NCI-H226 (cell line): ENCODE data around the gene CEP112.
"Not testable (repeated sequence)": the region's sequence is repeated elsewhere in the genome, so short reads cannot be mapped to it uniquely, and the experiment has no call there.

Source experiments
- DNase-seq: peaks from one replicate; pipeline ENCODE4 v3.0.0-alpha.2; 2015

CEP112 gene

DNA sequence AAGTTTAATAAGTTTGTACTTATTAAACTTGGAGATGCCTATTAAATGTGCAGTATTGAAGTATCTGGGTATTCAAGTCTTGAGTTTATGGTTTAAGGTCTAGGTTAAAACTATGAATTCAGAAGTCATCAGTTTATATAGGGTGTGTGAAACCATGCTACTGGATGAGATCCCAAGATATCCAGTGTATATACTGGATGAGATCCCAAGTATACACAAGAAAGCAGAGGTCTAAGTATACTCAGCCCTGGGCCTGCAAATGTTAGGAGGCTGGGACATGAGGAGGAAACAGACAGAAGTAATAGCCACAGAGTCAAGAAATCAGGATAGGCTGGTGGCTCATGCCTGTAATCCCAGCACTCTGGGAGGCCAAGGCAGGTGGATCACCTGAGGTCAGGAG, 436.1 kb downstream of the CEP112 start:
- no peak for DNase-seq

DNA sequence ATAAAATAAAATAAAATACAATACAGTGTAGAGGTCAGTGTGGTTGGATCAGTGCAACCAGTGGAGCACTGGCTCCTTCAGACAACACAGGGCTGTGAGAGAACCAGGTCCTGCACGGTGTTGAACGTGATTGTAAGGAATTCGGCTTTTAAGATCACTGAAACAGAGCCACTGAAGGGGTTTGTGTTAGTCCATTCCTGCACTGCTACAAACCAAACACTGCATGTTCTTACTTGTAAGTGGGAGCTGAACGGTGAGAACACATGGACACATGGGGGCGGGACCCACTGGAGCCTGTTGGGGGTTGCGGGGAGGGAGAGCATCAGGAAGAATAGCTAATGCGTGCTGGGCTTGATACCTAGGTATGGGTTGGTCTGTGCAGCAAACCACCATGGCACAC, 437.3 kb downstream of the CEP112 start:
- DNase-seq: no peak

DNA sequence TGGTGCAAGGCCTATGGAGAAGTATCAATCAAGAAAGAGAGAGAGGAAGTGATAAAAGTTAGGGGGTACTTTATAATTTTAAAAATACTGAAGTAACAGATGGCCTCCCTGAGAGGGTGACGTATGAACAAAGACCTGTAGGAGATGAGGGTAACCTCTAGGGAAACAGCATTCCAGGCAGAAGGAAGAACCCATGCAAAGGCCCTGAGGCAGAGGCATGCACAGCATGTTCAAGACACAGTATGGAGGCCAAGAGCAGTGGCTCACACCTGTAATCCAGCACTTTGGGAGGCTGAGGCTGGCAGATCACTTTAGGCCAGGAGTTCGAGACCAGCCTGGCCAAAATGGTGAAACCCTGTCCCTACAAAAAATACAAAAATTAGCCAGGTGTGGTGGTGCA, 437.9 kb downstream of the CEP112 start:
- no peak for DNase-seq

DNA sequence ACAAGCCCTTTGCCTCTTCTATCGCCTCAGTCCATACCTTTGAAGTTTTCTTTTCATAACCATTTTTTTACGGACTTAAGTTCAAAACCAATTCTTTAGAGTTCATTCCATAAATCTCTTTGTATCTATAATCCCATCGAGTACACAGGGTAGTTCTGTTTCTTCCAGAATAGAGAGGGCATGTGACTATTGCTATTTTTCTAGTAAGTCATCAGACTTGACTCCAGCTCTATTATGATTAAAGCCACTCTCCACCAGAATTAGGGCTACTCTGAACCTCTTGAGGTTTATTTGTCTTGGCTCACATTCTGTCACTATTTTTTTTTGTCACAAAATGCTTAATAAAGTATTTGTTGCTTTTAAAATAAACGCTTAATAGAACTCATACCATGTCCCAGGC, 438.6 kb downstream of the CEP112 start:
- DNase-seq: no peak

DNA sequence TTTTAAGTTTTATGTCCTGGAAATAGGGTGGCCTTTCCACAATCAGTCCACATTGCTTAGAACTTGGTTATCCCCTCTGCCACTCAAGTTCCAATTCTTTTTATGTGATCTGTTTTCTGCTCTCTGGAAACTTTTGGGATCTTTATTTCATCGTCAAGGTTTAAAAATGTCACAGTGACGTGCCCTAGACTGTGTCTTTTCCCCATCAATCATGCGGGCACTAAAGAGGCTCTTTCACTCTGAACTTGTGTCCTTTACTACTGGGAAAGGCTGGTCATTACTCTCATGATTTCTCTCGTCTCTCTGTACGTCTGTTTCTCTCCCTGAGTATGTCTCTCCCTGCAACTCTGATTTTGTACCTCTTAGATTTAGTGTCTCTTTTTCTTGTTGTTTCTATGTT, 440.7 kb downstream of the CEP112 start:
- no peak for DNase-seq

DNA sequence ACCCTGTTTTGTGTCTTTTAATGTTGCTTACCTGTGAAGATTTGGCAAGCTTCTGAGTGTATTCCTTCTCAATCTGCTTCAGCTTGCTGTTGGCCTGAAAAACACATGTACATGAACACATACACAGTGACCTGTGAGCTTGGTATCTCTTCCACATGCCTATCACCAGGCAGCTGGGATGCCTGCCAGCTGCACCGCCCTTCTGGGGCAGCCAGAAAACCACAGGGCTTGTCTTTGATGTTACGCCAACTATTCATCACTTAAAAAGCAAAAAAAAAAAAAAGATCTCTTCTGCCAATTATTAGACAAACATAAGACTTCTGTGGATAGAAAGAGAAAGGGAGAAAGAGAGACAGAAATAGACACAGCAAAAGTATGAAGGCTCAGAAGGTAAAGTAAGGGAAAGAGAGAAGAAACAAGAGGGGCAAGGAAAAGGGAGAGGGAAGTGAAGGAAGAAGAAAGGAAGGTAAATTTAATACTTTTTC, 441.3 kb downstream of the CEP112 start:
- peak; percentile 95 for DNase-seq

DNA sequence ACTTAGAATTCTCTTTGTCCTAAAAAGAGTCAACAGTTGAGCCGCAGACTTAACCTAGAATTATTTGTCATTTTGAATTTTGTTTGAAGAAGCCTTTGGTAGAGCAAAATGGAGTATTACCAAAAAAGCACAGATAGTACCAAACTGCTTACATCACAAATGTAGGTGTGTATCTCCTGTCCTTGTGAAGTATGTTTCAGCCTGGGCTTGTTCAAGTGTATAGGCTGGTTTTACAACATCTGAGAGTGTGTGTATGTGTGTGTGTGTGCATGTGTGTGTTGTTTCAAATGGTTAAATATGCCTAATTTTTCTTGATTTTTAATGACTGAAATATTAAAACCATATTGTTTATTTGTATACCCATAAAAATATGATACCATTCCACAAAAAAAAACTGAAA, 441.8 kb downstream of the CEP112 start:
- DNase-seq: no peak

DNA sequence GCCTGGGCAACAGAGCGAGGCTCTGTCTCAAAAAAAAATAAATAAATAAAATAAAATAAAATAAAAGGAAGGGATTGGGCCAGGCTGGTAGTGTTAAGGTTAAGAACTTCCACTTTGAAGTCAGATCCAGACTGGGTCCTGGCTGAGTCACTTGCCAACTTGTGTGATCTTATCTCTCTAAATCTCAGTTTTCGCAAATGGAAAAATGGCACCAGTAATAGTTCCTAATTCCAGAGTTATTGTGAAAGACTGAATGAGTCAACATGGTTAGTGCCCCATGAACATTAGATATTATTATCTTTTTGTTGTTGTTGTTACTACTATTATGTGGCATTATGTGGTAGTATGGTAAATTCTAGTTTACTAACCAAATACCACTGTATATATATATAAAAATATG, 442.5 kb downstream of the CEP112 start:
- DNase-seq: peak; percentile 60

DNA sequence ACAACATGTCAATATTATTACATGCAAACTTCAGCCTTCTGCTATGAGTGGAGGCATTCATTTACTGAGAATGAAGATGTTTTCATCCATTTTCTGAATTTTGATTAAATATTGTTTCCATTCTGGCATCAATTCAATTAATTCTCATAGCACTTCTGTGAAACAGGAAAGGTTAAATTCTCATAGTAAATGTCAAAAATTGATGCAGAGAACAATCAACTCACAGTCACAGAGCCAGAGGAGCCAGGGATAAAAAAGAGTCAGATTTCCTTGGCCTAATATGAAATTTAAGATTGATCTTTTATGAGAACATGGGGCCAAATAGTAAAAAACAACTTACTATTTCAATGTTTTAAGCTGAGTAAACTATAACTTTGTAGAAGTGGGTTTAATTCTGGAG, 446.7 kb downstream of the CEP112 start:
- no peak for DNase-seq

DNA sequence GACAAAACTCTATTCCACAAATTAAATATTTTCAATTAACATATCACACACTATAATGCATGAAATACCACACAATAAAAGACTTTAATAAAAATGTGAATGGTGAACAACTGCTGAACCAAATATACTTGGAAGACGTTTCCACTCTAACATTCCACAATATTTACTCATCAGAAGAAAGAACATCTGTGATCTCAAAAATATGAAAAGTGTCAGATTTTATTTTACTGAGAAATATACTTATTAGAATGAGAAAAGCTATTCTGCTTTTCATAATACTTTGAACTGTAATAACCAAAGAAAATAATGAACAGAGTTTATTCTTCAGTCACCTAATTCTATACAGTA, 448.7 kb downstream of the CEP112 start:
- no peak for DNase-seq

DNA sequence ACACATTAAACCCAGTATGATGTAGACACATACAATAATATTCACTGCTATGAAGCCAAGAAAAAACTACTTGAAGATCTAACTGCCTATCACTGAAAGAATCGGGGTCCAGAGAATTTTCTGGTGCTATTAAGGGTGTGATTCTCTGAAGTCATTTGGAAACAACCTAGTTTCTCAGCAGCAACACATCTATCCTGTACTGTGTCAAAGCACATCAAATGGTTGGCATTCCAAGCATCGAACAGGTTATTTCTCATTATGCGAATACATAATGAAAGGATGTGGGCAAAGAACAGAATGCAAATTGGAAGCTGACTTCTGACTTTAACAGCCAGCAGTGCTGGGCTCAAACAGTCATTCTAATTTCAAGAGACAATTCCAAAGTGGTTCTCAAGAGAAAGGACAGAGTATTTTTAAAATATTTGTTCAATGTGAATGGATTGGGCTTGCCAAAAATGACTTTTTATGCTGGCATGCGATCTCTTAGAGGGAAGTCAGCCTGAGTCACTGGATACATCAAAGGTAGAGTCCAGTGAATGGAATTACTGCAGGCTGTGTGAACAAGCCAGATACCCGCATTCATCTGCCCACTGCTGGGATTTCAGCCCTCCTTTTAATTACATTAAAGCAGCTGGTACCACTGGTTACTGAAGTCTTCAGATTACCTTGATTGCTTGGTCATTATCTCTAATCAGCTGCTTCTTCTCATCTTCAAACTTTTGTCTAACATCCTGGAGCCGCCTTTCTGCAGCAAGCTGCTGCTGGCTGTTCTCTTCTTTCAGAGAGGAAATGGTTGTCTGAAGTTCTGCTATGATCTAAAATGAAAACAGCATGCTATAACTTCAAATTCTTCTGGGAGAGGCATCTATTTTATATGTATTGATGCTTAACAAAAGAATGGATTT, 449.3 kb downstream of the CEP112 start:
- DNase-seq: peak; percentile 77

DNA sequence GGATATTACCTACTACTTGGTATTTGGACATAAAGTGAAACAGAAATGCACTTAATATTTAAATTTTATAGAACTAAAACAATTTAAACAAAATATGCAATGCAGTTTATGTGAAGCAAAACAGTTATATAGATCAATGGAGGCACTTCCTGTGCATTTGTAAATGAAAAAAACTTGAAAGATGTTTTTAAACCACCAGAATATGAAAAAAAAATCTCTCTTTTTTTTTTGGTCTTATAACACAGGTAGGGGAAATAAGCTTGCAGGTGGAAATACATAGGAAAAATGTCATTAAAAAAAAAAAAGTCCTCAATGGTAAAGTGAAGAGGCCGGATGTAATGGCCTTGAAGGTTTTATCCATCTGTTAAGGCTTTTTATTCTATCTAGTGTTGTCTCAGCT, 450.2 kb downstream of the CEP112 start:
- DNase-seq: no peak

DNA sequence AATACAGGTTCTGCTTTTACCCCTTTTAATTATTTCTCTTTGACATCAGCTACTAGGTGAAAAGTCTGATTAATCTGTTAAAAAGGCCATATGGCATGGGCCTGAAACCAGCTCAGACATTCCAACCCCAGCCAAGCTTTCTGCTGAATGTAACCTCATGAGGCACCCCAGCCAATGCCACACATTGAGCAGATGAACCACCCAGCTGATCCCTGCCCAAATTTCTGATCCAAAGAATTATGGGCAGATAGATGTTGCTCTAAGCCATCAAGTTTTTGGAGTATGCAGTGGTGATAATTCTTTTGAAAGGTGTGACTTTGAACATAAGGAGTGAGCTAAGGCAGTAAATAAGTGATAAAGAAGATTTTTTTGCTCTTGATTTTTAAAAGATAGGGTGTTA, 452.9 kb downstream of the CEP112 start:
- DNase-seq: no peak

DNA sequence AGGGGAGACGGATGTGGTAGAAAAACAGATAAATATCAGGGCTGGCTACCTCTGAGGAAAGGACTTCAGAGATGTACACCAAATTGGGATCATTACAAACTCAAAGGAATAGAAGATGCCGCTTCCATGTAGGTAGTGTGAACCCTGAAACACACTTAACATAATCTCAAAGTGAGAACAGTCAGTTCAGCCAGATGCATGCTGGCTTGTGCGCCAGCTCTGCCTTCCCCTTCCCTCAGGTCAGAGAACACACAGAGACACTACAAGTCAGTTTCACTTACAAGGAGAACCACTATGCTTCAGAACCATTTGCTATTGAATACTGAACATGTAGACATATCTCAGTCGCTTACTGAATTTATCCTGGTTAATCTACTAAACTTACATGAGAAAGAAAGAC, 454.5 kb downstream of the CEP112 start:
- no peak for DNase-seq

DNA sequence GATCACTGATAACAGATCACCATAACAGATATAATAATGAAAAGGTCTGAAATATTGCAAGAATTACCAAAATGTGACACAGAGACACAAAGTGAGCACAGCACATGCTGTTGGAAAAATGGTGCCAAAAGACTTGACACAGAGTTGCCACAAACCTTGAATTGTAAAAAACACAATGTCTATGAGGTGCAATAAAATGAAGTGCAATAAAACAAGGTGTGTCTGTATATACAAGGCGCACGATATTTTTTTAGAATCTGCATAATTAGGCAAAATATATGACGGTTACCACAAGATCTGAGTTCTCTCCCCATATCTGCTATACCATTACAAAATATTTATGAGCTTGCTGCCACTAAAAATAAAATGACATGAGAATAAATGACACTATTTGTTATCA, 458.6 kb downstream of the CEP112 start:
- DNase-seq: no peak

DNA sequence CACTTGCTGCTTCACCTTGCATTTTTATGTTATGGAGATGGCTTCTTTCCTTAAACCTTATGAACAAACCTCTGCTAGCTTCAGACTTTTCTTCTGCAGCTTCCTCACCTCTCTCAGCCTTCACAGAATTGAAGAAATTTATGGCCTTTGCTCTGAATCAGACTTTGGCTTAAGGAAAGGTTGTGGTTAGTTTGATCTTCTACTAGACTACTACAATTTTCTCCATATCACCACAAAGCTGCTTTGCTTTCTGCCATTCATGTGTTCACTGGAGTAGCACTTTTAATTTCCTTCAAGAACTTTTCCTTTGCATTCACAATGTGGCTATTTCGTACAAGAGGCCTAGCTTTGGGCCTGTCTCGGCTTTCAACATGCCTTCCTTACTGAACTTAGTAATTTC, 459.3 kb downstream of the CEP112 start:
- not testable (repeated sequence) for DNase-seq

DNA sequence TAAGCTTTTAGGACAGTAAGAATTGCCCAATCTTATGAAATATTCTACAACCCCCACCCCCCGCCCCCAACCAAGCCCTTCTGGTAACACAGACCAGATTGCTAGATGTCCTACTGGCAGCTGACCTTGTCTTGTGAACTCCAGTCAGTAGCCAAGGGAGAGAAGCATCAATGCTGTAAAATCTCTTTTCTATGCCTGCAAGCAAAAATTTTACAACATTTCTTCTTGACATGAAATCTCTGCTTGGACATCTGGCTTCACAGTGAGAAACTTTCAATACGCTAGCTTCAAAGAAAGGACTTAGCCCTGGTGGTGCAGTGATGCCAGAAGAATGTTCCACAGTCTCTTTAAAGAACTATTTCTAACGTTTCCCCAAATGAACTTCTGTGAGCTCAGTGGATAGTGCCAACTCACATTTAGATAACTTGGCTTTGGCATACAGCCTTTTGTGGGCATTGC, 461.2 kb downstream of the CEP112 start:
- DNase-seq: no peak

DNA sequence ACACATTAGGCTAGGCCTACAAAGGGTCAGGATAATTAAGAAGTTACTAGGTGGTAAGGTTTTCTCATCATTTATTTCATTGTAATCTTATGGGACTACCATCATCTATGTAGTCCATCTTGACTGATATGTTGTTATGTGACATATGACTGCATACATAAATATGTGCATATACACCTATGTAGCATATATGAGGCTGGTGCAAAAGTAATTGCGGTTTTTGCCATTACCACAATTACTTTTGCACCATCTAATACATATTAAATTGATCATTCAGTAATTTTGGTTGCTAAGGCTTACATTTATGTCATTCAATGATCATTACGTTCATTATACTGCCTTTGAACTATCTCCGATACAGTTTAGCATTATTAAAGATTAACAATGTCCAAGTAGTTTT, 462.7 kb downstream of the CEP112 start:
- DNase-seq: no peak

DNA sequence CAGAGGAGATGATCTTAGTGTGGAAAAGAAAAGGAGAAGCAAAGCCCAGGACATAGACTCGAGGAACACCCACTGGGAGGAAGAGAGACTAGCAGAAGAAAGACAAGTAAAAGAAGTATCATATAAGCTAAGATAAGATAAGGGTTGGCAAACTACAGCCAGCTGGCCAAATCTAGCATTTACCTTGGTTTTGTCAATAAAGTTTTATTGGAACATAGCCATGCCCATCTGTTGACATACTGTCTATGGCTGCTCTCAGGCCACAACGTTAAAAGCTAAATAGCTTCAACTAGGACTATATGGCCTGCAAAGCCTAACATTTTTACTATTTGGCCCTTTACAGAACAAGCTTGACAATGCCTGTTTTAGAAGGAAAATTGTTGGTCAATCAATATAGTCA, 464.1 kb downstream of the CEP112 start:
- no peak for DNase-seq

DNA sequence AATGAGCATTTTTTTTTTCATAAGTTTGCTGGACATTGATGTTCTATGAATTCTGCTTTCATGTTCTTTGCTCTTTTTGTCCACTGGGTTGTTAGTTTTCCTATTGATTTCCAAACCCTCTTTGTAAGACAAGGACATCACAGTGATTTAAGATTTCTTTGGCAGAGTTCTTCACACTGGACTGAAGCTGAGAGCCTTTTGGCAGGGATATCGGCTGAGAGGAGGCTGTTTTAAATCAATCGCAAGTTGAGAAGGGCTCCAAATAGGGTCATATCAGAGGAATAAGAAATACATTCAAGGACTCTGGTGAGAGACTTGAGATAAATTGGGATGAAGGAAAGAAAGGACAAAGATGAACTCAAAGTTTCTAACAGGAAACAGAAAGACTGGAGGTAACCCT, 464.7 kb downstream of the CEP112 start:
- no peak for DNase-seq

DNA sequence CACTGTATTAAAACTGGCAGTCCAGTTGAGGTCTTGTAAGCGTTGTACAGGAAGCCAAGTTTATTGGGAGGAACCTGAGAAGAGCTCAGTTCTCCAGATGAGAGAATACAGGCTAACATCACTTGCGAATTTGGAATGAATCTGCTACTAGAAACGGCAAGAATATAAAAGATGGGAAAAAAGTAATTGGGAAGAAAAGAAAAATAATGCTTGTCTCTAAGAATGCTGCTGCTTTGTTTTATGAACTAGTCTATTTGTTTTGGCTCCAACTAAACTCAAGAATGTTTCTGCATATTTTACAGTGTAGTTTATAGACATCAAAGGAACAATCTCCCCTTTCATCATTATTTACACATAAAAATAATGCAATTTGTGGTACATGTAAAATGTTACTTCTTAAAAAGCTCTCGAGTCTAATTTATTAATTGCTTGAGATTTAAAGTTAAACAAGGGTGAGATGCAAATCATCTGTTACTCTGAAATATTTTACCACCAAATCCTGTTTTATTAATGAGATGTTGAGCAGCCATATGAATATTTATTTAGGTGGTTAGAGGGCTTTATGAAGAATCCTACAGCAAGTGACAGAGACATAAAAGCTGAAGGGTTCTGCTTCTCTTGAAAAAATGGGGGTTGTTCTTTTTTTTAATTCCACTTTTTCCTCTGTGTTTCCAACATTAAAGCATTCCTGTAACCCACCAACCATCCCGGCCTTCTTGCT, 468.3 kb downstream of the CEP112 start:
- no peak for DNase-seq

DNA sequence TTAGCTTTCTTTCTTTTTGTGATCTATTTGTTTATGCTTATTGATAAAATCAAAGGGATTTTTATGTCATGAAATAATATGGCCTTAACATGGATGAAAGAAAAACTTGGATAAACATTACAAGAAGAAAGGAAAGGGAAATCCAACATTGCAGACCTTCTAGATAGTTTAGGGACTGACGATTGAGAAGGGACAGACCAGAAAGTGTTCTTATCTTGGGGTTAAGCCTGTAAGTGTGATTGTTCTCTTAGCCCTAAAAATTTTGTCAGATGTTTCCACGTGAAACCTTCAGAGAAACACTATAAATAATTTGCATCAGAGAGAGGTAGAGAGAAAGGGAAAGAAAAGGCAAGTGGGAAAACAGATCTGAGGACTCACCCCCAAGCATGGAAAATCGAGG, 473.3 kb downstream of the CEP112 start:
- DNase-seq: no peak

DNA sequence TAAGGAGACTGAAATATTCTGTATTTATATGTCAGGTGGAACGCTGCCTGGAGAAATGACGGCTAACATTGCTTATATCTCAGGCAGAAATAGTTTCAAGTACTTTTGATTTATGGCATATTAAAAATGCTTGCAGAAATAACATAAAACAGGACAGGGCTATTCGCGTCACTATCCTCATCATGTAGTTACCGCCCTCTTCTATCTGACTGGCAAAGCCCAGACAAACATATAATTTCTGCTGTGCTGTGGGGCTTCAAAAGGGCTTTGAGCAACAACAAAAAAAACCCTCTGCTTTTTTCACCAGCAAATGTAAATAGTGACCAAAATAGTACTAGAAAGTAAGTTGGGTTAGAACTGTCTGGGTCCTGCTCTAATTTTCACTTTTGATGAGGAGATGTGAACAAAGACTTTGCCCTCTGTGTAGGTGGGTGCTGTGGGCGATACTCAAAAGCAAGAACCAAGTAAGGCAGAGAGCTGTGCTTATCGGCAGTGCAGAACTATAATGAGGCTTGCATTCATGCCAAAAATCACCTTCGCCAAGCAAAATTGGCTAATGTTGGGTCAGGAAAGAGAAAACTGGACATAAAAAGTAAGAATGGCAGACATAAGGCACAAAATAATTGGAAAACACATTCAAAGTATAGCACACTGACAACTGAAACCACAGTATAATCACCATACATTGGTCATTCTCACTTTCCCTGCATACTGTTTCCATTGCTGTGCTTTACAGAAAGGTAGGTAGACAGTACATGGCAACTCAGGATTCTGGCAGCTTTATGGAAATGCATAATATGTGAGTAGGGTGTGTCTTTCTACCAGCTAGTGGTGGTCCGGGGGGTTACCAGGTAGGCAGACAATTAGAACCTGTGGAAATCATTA, 479.3 kb downstream of the CEP112 start:
- DNase-seq: no peak
